Chondrocyte (in vitro differentiated cells): ENCODE results near the gene ZNF480. TPM values are rescaled to one million over a fixed set of nuclear protein-coding genes. Genes with fewer than 3 reads are reported as not detected.

Experiments used
- DNase-seq: peaks from one replicate; pipeline ENCODE4 v3.0.0; 2021; ENCODE audit warnings: mixed read lengths, low spot score
- H3K27ac Mint-ChIP-seq: one replicate; pipeline ENCODE4 v1.8.0; 2021; ENCODE audit warnings: mild to moderate bottlenecking, moderate library complexity, mixed read lengths; ENCODE audit not compliant: unreplicated experiment
- H3K27me3 Mint-ChIP-seq: 2 replicates; pipeline ENCODE4 v1.8.0; 2021; ENCODE audit warnings: low read depth, mixed read lengths
- H3K36me3 Mint-ChIP-seq: 2 replicates; pipeline ENCODE4 v1.8.0; 2021; ENCODE audit warnings: low read depth, mixed read lengths
- H3K4me1 Mint-ChIP-seq: 2 replicates; pipeline ENCODE4 v1.8.0; 2021; ENCODE audit warnings: low read depth, mild to moderate bottlenecking, mixed read lengths
- H3K4me3 Mint-ChIP-seq: one replicate; pipeline ENCODE4 v1.8.0; 2021; ENCODE audit warnings: mild to moderate bottlenecking, moderate library complexity, mixed read lengths; ENCODE audit not compliant: unreplicated experiment
- H3K9me3 Mint-ChIP-seq: 2 replicates; pipeline ENCODE4 v1.8.0; 2021; ENCODE audit warnings: low read depth, mixed read lengths
- CTCF ChIP-seq: fragments of 200-600 bp; sonication (generic); IDR thresholded peaks from 2 replicates; pipeline ENCODE4 v1.5.0; 2021; ENCODE audit warnings: antibody characterized with exemption, mild to moderate bottlenecking, moderate library complexity
- total RNA-seq: library from RNA; stranded (reverse); gene quantifications from 3 replicates; pipeline ENCODE4 v1.2.1, GENCODE V29; 2021

ZNF480 gene
- total RNA-seq, 1 donor from 2014 or later, result 10.0 TPM

GRCh38 chr19:52343548-52343947, 46.6 kb downstream of the ZNF480 start:
- Mint-ChIP-seq H3K4me1 (no peaks in the 10 kb centered on the region), H3K4me3 (no peak overlapping the region), H3K9me3 (peaks cover 6% of the 10 kb centered on the region), H3K27me3 (no peaks in the 10 kb centered on the region), H3K36me3 (peaks cover 15% of the 10 kb centered on the region), H3K27ac (no peak overlapping the region)
- peak; percentile 69 for TF ChIP-seq CTCF
- DNase-seq, result no peak

GRCh38 chr19:52345162-52345561, 48.2 kb downstream of the ZNF480 start:
- Mint-ChIP-seq H3K4me3 (no peak overlapping the region), H3K27me3 (no peaks in the 10 kb centered on the region), H3K27ac (no peak overlapping the region), H3K4me1 (no peaks in the 10 kb centered on the region), H3K9me3 (peaks cover 8% of the 10 kb centered on the region), H3K36me3 (peaks cover 24% of the 10 kb centered on the region)
- DNase-seq, result no peak
- no peak for TF ChIP-seq CTCF

- no peak for DNase-seq
- H3K9me3 Mint-ChIP-seq, result peaks cover 38% of the 10 kb centered on the region
- H3K36me3 Mint-ChIP-seq, result peaks cover 60% of the 10 kb centered on the region
- H3K4me3 Mint-ChIP-seq, result no peak overlapping the region
- H3K27me3 Mint-ChIP-seq, result no peaks in the 10 kb centered on the region
- no peak for TF ChIP-seq CTCF
- no peak overlapping the region for H3K27ac Mint-ChIP-seq
- H3K4me1 Mint-ChIP-seq, result no peaks in the 10 kb centered on the region
Measured at GRCh38 chr19:52351512-52351911, 54.5 kb downstream of the ZNF480 start.

- peaks cover 61% of the 10 kb centered on the region for H3K9me3 Mint-ChIP-seq
- H3K36me3 Mint-ChIP-seq, result peaks cover 47% of the 10 kb centered on the region
- no peak overlapping the region for H3K27ac Mint-ChIP-seq
- no peak overlapping the region for H3K4me3 Mint-ChIP-seq
- DNase-seq, result no peak
- H3K27me3 Mint-ChIP-seq, result no peaks in the 10 kb centered on the region
- H3K4me1 Mint-ChIP-seq, result no peaks in the 10 kb centered on the region
- no peak for TF ChIP-seq CTCF
Measured at GRCh38 chr19:52366414-52366824, 69.5 kb downstream of the ZNF480 start.

- Mint-ChIP-seq H3K9me3 (peaks cover 59% of the 10 kb centered on the region), H3K4me1 (no peaks in the 10 kb centered on the region), H3K4me3 (no peak within 1 kb of the TSS), H3K27me3 (no peaks in the 10 kb centered on the region), H3K36me3 (peaks cover 43% of the 10 kb centered on the region), H3K27ac (no peak within 1 kb of the TSS)
- no peak for TF ChIP-seq CTCF
- DNase-seq, result no peak
Measured at GRCh38 chr19:52369559-52370340, 72.8 kb downstream of the ZNF480 start, which contains the start of gene ZNF880. TSS of gene ZNF880 (plus strand) at chr19:52369923. CDS start at chr19:52369966, 43 bp downstream.
